Measurements from ENCODE around the gene EEFSEC.

Gene EEFSEC

GRCh38 chr3:128426128-128426921, 273.0 kb downstream of the EEFSEC start:
- peaks cover 4% of the 10 kb centered on the region for H3K4me1 ChIP-seq (ENCODE audit: control insufficient read depth, insufficient read depth, low read length, unreplicated experiment)
- no peaks in the 10 kb centered on the region for H3K79me2 ChIP-seq (ENCODE audit: control insufficient read depth, insufficient read depth, low read length, unreplicated experiment)
- peaks cover 5% of the 10 kb centered on the region for H3K27me3 ChIP-seq (ENCODE audit: insufficient read depth, low read length)
- H3K27ac ChIP-seq (ENCODE audit: low read depth, low read length) = no peak overlapping the region
- H2AFZ ChIP-seq (ENCODE audit: low read length, unreplicated experiment) = no peak overlapping the region
- H3K36me3 ChIP-seq (ENCODE audit: insufficient read depth, low read length) = no peaks in the 10 kb centered on the region
- H3K4me3 ChIP-seq (ENCODE audit: low read depth, low read length) = peak overlapping the region; percentile 27

- H3K4me1 ChIP-seq (ENCODE audit: control insufficient read depth, insufficient read depth, low read length, unreplicated experiment) = peaks cover 4% of the 10 kb centered on the region
- H3K27ac ChIP-seq (ENCODE audit: low read depth, low read length) = no peak overlapping the region
- no peak overlapping the region for H2AFZ ChIP-seq (ENCODE audit: low read length, unreplicated experiment)
- H3K79me2 ChIP-seq (ENCODE audit: control insufficient read depth, insufficient read depth, low read length, unreplicated experiment) = no peaks in the 10 kb centered on the region
- H3K36me3 ChIP-seq (ENCODE audit: insufficient read depth, low read length) = no peaks in the 10 kb centered on the region
- no peak overlapping the region for H3K4me3 ChIP-seq (ENCODE audit: low read depth, low read length)
- peaks cover 15% of the 10 kb centered on the region for H3K27me3 ChIP-seq (ENCODE audit: insufficient read depth, low read length)
Measured at GRCh38 chr3:128427175-128427857, 274.0 kb downstream of the EEFSEC start.

GRCh38 chr3:128427872-128428822, 274.9 kb downstream of the EEFSEC start:
- Histone ChIP-seq H3K36me3 (ENCODE audit: insufficient read depth, low read length) (no peaks in the 10 kb centered on the region), H3K4me3 (ENCODE audit: low read depth, low read length) (no peak overlapping the region), H3K79me2 (ENCODE audit: control insufficient read depth, insufficient read depth, low read length, unreplicated experiment) (no peaks in the 10 kb centered on the region), H3K27ac (ENCODE audit: low read depth, low read length) (no peak overlapping the region), H3K4me1 (ENCODE audit: control insufficient read depth, insufficient read depth, low read length, unreplicated experiment) (peaks cover 4% of the 10 kb centered on the region), H3K27me3 (ENCODE audit: insufficient read depth, low read length) (peaks cover 23% of the 10 kb centered on the region), H2AFZ (ENCODE audit: low read length, unreplicated experiment) (no peak overlapping the region)

- Histone ChIP-seq H3K4me1 (ENCODE audit: control insufficient read depth, insufficient read depth, low read length, unreplicated experiment) (peaks cover 4% of the 10 kb centered on the region), H3K27me3 (ENCODE audit: insufficient read depth, low read length) (peaks cover 33% of the 10 kb centered on the region), H2AFZ (ENCODE audit: low read length, unreplicated experiment) (no peak overlapping the region)
Measured at GRCh38 chr3:128429275-128429674, 276.0 kb downstream of the EEFSEC start.

GRCh38 chr3:128429751-128430150, 276.5 kb downstream of the EEFSEC start:
- no peak overlapping the region for H2AFZ ChIP-seq (ENCODE audit: low read length, unreplicated experiment)
- H3K27ac ChIP-seq (ENCODE audit: low read depth, low read length) = no peak overlapping the region
- peaks cover 1% of the 10 kb centered on the region for H3K4me1 ChIP-seq (ENCODE audit: control insufficient read depth, insufficient read depth, low read length, unreplicated experiment)
- no peak overlapping the region for H3K4me3 ChIP-seq (ENCODE audit: low read depth, low read length)
- peaks cover 38% of the 10 kb centered on the region for H3K27me3 ChIP-seq (ENCODE audit: insufficient read depth, low read length)
- no peaks in the 10 kb centered on the region for H3K36me3 ChIP-seq (ENCODE audit: insufficient read depth, low read length)
- no peaks in the 10 kb centered on the region for H3K79me2 ChIP-seq (ENCODE audit: control insufficient read depth, insufficient read depth, low read length, unreplicated experiment)

More at GRCh38 chr3:128429275-128429674, 276.0 kb downstream of the EEFSEC start:
- Histone ChIP-seq H3K79me2 (ENCODE audit: control insufficient read depth, insufficient read depth, low read length, unreplicated experiment) (no peaks in the 10 kb centered on the region), H3K27ac (ENCODE audit: low read depth, low read length) (no peak overlapping the region), H3K4me3 (ENCODE audit: low read depth, low read length) (no peak overlapping the region), H3K36me3 (ENCODE audit: insufficient read depth, low read length) (no peaks in the 10 kb centered on the region)

GRCh38 chr3:128430301-128430700, 277.0 kb downstream of the EEFSEC start:
- no peak overlapping the region for H2AFZ ChIP-seq (ENCODE audit: low read length, unreplicated experiment)
- H3K27me3 ChIP-seq (ENCODE audit: insufficient read depth, low read length) = peaks cover 38% of the 10 kb centered on the region
- no peaks in the 10 kb centered on the region for H3K4me1 ChIP-seq (ENCODE audit: control insufficient read depth, insufficient read depth, low read length, unreplicated experiment)

GRCh38 chr3:128430731-128431130, 277.4 kb downstream of the EEFSEC start:
- no peaks in the 10 kb centered on the region for H3K79me2 ChIP-seq (ENCODE audit: control insufficient read depth, insufficient read depth, low read length, unreplicated experiment)
- H3K27ac ChIP-seq (ENCODE audit: low read depth, low read length) = no peak overlapping the region
- H3K4me3 ChIP-seq (ENCODE audit: low read depth, low read length) = no peak overlapping the region
- H3K36me3 ChIP-seq (ENCODE audit: insufficient read depth, low read length) = no peaks in the 10 kb centered on the region
- H3K27me3 ChIP-seq (ENCODE audit: insufficient read depth, low read length) = peaks cover 38% of the 10 kb centered on the region
- H3K4me1 ChIP-seq (ENCODE audit: control insufficient read depth, insufficient read depth, low read length, unreplicated experiment) = no peaks in the 10 kb centered on the region
- no peak overlapping the region for H2AFZ ChIP-seq (ENCODE audit: low read length, unreplicated experiment)

More at GRCh38 chr3:128430301-128430700, 277.0 kb downstream of the EEFSEC start:
- no peaks in the 10 kb centered on the region for H3K36me3 ChIP-seq (ENCODE audit: insufficient read depth, low read length)
- no peak overlapping the region for H3K4me3 ChIP-seq (ENCODE audit: low read depth, low read length)
- no peaks in the 10 kb centered on the region for H3K79me2 ChIP-seq (ENCODE audit: control insufficient read depth, insufficient read depth, low read length, unreplicated experiment)
- H3K27ac ChIP-seq (ENCODE audit: low read depth, low read length) = no peak overlapping the region

- Histone ChIP-seq H3K36me3 (ENCODE audit: insufficient read depth, low read length) (no peaks in the 10 kb centered on the region), H3K27ac (ENCODE audit: low read depth, low read length) (no peak overlapping the region), H2AFZ (ENCODE audit: low read length, unreplicated experiment) (no peak overlapping the region), H3K27me3 (ENCODE audit: insufficient read depth, low read length) (peaks cover 44% of the 10 kb centered on the region), H3K79me2 (ENCODE audit: control insufficient read depth, insufficient read depth, low read length, unreplicated experiment) (no peaks in the 10 kb centered on the region), H3K4me1 (ENCODE audit: control insufficient read depth, insufficient read depth, low read length, unreplicated experiment) (no peaks in the 10 kb centered on the region), H3K4me3 (ENCODE audit: low read depth, low read length) (no peak overlapping the region)
Measured at GRCh38 chr3:128431803-128432300, 278.6 kb downstream of the EEFSEC start.

GRCh38 chr3:128432301-128432970, 279.2 kb downstream of the EEFSEC start:
- H3K4me3 ChIP-seq (ENCODE audit: low read depth, low read length) = peak overlapping the region; percentile 55; the same call in 1 of the 2 replicates
- H2AFZ ChIP-seq (ENCODE audit: low read length, unreplicated experiment) = no peak overlapping the region
- H3K79me2 ChIP-seq (ENCODE audit: control insufficient read depth, insufficient read depth, low read length, unreplicated experiment) = no peaks in the 10 kb centered on the region
- H3K36me3 ChIP-seq (ENCODE audit: insufficient read depth, low read length) = no peaks in the 10 kb centered on the region
- H3K27ac ChIP-seq (ENCODE audit: low read depth, low read length) = no peak overlapping the region
- no peaks in the 10 kb centered on the region for H3K4me1 ChIP-seq (ENCODE audit: control insufficient read depth, insufficient read depth, low read length, unreplicated experiment)
- peaks cover 44% of the 10 kb centered on the region for H3K27me3 ChIP-seq (ENCODE audit: insufficient read depth, low read length)

Measured in ACC112 (cell line).